B cell (primary cell): ENCODE measurements around the gene KCNF1. TPM values are rescaled to one million over a fixed set of nuclear protein-coding genes. Genes with fewer than 3 reads are reported as not detected.

ENCODE experiments used
- ATAC-seq: fragments of 200-7000 bp; cut with Tn5 transposase; one replicate; pipeline ENCODE4 v1.10.0; 2021; ENCODE audit warnings: low read depth, mild to moderate bottlenecking, moderate number of reproducible peaks, moderate library complexity
- CTCF ChIA-PET: fragments of 350-600 bp; sonication (Branson Sonifier 250); formaldehyde crosslinking; loops from one replicate; lab custom pipeline; 2021; ENCODE audit warnings: antibody characterized with exemption, inconsistent platforms; lab: Charles Lee
- POLR2A ChIA-PET: fragments of 350-600 bp; sonication (Branson Sonifier 250); formaldehyde crosslinking; loops from one replicate; lab custom pipeline; 2021; ENCODE audit warnings: antibody characterized with exemption; lab: Charles Lee
- DNase-seq: peaks from one replicate; pipeline ENCODE4 v3.0.0; 2013
- H2AFZ ChIP-seq: 2 replicates; pipeline ENCODE4 v1.6.1; 2012; ENCODE audit warnings: mild to moderate bottlenecking, low read depth, low read length; ENCODE audit not compliant: insufficient read depth, poor library complexity, severe bottlenecking
- H3K27ac ChIP-seq, 2 donors: 1 replicate in 1 of 2; 2 replicates in 1 of 2; pipeline ENCODE4 v1.5.1; 2012 to 2013; ENCODE audit warnings: low read length in 2 of 2, mild to moderate bottlenecking in 2 of 2, moderate library complexity in 1 of 2
- H3K27me3 ChIP-seq, 4 experiments: fragments of 200-600 bp in 1 of 4; sonication (generic) in 1 of 4; replicated peaks in 1 of 4; 1 replicate in 2 of 4; 2 replicates in 2 of 4; pipeline versions ENCODE4 v1.6.1 to v1.7.0; 2013 to 2016; ENCODE audit warnings: low read length in 3 of 4, mild to moderate bottlenecking in 2 of 4, mixed read lengths in 1 of 4, moderate library complexity in 1 of 4; ENCODE audit not compliant: insufficient read depth in 4 of 4, control insufficient read depth in 3 of 4; ENCODE audit errors: control extremely low read depth in 1 of 4
- H3K36me3 ChIP-seq, 2 experiments: replicated peaks in 1 of 2; 1 replicate in 1 of 2; 2 replicates in 1 of 2; pipeline versions ENCODE4 v1.6.1 to v1.7.1; 2013; ENCODE audit warnings: low read length in 1 of 2; ENCODE audit not compliant: insufficient read depth in 2 of 2, control insufficient read depth in 1 of 2; ENCODE audit errors: control extremely low read depth in 1 of 2, extremely low read depth in 1 of 2
- H3K4me1 ChIP-seq, 2 donors: fragments of 200-600 bp in 1 of 2; sonication (generic) in 1 of 2; 1 replicate in 1 of 2; 2 replicates in 1 of 2; pipeline versions ENCODE4 v1.5.1 to v1.6.1; 2013 to 2017; ENCODE audit warnings: low read length in 2 of 2; ENCODE audit not compliant: control insufficient read depth in 2 of 2, insufficient read depth in 2 of 2
- H3K4me2 ChIP-seq: replicated peaks from 2 replicates; pipeline ENCODE3; 2012; ENCODE audit warnings: mild to moderate bottlenecking, low read depth, low read length; ENCODE audit not compliant: poor library complexity, severe bottlenecking
- H3K4me3 ChIP-seq, 5 experiments: fragments of 200-600 bp in 1 of 5; sonication (generic) in 1 of 5; 1 replicate in 3 of 5; 2 replicates in 2 of 5; pipeline versions ENCODE4 v1.5.1 to v1.7.0; 2011 to 2016; ENCODE audit warnings: low read length in 4 of 5, mild to moderate bottlenecking in 4 of 5, low read depth in 2 of 5, control low read depth in 1 of 5, moderate library complexity in 1 of 5; ENCODE audit not compliant: insufficient read depth in 1 of 5; ENCODE audit errors: control extremely low read depth in 1 of 5, extremely low read depth in 1 of 5
- H3K79me2 ChIP-seq: fragments of 200-600 bp; sonication (generic); one replicate; pipeline ENCODE4 v1.6.0; 2016; ENCODE audit warnings: low read length; ENCODE audit not compliant: control insufficient read depth, insufficient read depth
- H3K9ac ChIP-seq: fragments of 200-600 bp; sonication (generic); 2 replicates; pipeline ENCODE4 v1.6.1; 2017; ENCODE audit warnings: mild to moderate bottlenecking, low read length, moderate library complexity
- H3K9me3 ChIP-seq, 3 donors: one replicate each; pipeline versions ENCODE4 v1.6.1 to v1.7.1; 2013; ENCODE audit warnings: low read length in 2 of 3; ENCODE audit not compliant: control insufficient read depth in 2 of 3, insufficient read depth in 1 of 3; ENCODE audit errors: control extremely low read depth in 1 of 3
- H4K20me1 ChIP-seq: 2 replicates; pipeline ENCODE4 v1.6.0; 2012; ENCODE audit warnings: mild to moderate bottlenecking, low read length; ENCODE audit not compliant: insufficient read depth, control insufficient read depth, poor library complexity, severe bottlenecking
- H3K27ac Mint-ChIP-seq: one replicate; pipeline ENCODE4 v1.8.0; 2021; ENCODE audit warnings: mixed read lengths
- H3K27me3 Mint-ChIP-seq: one replicate; pipeline ENCODE4 v1.8.0; 2021; ENCODE audit warnings: mixed read lengths
- H3K4me1 Mint-ChIP-seq: one replicate; pipeline ENCODE4 v1.8.0; 2021; ENCODE audit warnings: mixed read lengths
- H3K4me3 Mint-ChIP-seq: one replicate; pipeline ENCODE4 v1.8.0; 2021; ENCODE audit warnings: mixed read lengths
- H3K9me3 Mint-ChIP-seq: one replicate; pipeline ENCODE4 v1.8.0; 2022; ENCODE audit warnings: mixed read lengths; ENCODE audit not compliant: insufficient read depth
- EZH2 ChIP-seq: IDR thresholded peaks from 2 replicates; pipeline ENCODE4 v1.6.1; 2012; ENCODE audit warnings: borderline replicate concordance, low read depth, mild to moderate bottlenecking, moderate library complexity, low read length; ENCODE audit not compliant: insufficient read depth, poor library complexity, severe bottlenecking
- WGBS: methylation state at CpG from one replicate; pipeline ENCODE4 v1.1.5; 2013; ENCODE audit warnings: missing lambda C conversion rate; ENCODE audit not compliant: insufficient coverage; 5-methylcytosine and 5-hydroxymethylcytosine counted together
- intact Hi-C: fragments of 100-400 bp; cut with micrococcal nuclease; formaldehyde crosslinking; loops from one replicate; pipeline ENCODE4 v1.10.0; 2022
- polyA plus RNA-seq: library from polyadenylated mRNA; depleted of rRNA; stranded (reverse); fragments of >200 nt; gene quantifications from 2 replicates; pipeline ENCODE4 v1.2.3, GENCODE V29; 2012
- total RNA-seq, 2 donors: library from RNA; stranded (reverse); fragments of 120-200 nt in 1 of 2; gene quantifications; 1 replicate in 1 of 2; 2 replicates in 1 of 2; pipeline versions ENCODE4 v1.2.3 to v1.2.4, GENCODE V29; 2013 to 2022
- TF ChIP-seq, protein P1 (sequence below): fragments of 200-600 bp; IDR thresholded peaks from one replicate; pipeline ENCODE4 v1.8.0; 2022; ENCODE audit warnings: antibody characterized with exemption, mild to moderate bottlenecking

The KCNF1 gene
- total and polyA plus RNA-seq, 2 donors (not counting 1 experiment from before 2014, with no cell fraction given): not detected

DNA sequence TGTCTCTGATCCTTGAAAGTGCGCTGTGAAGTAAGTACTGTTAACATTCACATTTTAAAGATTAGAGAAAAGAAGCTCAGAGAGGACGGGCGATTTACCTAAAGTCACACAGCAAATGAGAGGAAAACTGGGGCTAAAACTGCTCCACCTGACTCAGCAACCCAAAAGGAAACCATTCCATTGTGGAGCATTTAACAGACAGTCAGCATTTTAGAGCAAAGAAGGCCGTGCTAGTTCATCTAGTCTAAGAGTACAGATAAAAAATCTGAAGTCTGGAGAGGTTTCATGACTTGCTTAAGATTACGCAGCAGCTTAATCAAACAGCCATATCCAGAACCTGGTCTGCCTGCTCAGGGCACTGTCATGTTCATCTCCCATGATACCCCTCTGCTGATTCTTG, 19.9 kb upstream of the KCNF1 start:
- TF ChIP-seq, protein P1, sequence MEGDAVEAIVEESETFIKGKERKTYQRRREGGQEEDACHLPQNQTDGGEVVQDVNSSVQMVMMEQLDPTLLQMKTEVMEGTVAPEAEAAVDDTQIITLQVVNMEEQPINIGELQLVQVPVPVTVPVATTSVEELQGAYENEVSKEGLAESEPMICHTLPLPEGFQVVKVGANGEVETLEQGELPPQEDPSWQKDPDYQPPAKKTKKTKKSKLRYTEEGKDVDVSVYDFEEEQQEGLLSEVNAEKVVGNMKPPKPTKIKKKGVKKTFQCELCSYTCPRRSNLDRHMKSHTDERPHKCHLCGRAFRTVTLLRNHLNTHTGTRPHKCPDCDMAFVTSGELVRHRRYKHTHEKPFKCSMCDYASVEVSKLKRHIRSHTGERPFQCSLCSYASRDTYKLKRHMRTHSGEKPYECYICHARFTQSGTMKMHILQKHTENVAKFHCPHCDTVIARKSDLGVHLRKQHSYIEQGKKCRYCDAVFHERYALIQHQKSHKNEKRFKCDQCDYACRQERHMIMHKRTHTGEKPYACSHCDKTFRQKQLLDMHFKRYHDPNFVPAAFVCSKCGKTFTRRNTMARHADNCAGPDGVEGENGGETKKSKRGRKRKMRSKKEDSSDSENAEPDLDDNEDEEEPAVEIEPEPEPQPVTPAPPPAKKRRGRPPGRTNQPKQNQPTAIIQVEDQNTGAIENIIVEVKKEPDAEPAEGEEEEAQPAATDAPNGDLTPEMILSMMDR: no peak
- Histone ChIP-seq H3K27ac (no peak overlapping the region), H3K4me2 (no peak overlapping the region), H3K4me3 (no peak overlapping the region), H3K27me3 (peaks cover 0 to 11% (median 0%) of the 10 kb centered on the region in 4 experiments), H3K9me3 (peaks cover 0 to 5% (median 0%) of the 10 kb centered on the region in 3 donors), H3K79me2 (no peaks in the 10 kb centered on the region), H2AFZ (no peak overlapping the region), H4K20me1 (no peaks in the 10 kb centered on the region), H3K9ac (no peak overlapping the region), H3K36me3 (no peaks in the 10 kb centered on the region), H3K4me1 (no peaks in the 10 kb centered on the region)
- POLR2A ChIA-PET: no interaction called here
- ATAC-seq (no peak), DNase-seq (no peak)
- 100% methylated on average over 1 of the region's 5 CpGs for WGBS
- H3K27me3 Mint-ChIP-seq: peaks cover 34% of the 10 kb centered on the region
- H3K4me1 Mint-ChIP-seq: no peaks in the 10 kb centered on the region
- intact Hi-C loops: no loop called here
- peaks cover 2% of the 10 kb centered on the region for H3K9me3 Mint-ChIP-seq
- no peak overlapping the region for H3K27ac Mint-ChIP-seq
- no peak overlapping the region for H3K4me3 Mint-ChIP-seq
- CTCF ChIA-PET: no interaction called here

DNA sequence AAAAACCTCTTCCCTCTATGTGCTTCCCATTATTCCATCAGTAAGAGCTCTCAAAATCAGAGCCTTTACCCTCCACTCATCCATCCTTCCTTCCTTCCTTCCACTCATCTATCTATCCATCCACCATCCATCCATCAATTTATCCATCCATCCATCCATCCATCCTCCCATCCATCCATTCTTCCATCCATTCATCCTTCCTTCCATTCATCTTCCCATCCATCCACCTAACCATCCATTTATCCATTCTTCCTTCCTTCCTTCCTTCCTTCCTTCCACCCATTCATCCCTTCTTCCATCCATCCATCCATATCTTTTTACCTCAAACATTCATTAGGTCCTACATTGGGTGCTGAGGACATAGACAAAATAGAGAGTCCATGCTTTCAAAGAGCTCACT, 19.4 kb upstream of the KCNF1 start:
- Histone ChIP-seq H3K36me3 (no peaks in the 10 kb centered on the region), H3K27me3 (peaks cover 0 to 11% (median 0%) of the 10 kb centered on the region in 4 experiments), H3K9me3 (peaks cover 0 to 5% (median 0%) of the 10 kb centered on the region in 3 donors), H3K9ac (no peak overlapping the region), H3K79me2 (no peaks in the 10 kb centered on the region), H3K27ac (no peak overlapping the region), H2AFZ (no peak overlapping the region), H3K4me1 (no peaks in the 10 kb centered on the region), H3K4me2 (no peak overlapping the region), H4K20me1 (no peaks in the 10 kb centered on the region), H3K4me3 (no peak overlapping the region)
- no peak overlapping the region for H3K4me3 Mint-ChIP-seq
- DNase-seq: no peak
- ChIA-PET POLR2A (no interaction called here), CTCF (no interaction called here)
- TF ChIP-seq, protein P1: no peak
- TF ChIP-seq EZH2: no peak
- H3K27me3 Mint-ChIP-seq: peaks cover 37% of the 10 kb centered on the region
- ATAC-seq: no peak
- H3K4me1 Mint-ChIP-seq: no peaks in the 10 kb centered on the region
- no peak overlapping the region for H3K27ac Mint-ChIP-seq
- H3K9me3 Mint-ChIP-seq: peaks cover 2% of the 10 kb centered on the region
- intact Hi-C loops: no loop called here
